GM21723 (cell line): Measurements from ENCODE around the gene SNPH.

Experiments
- ATAC-seq: cut with Tn5 transposase; IDR thresholded peaks from one replicate; pipeline ENCODE4 v1.9.1; 2021; ENCODE audit warnings: mild to moderate bottlenecking, moderate library complexity; ENCODE audit not compliant: unreplicated experiment

SNPH gene

DNA sequence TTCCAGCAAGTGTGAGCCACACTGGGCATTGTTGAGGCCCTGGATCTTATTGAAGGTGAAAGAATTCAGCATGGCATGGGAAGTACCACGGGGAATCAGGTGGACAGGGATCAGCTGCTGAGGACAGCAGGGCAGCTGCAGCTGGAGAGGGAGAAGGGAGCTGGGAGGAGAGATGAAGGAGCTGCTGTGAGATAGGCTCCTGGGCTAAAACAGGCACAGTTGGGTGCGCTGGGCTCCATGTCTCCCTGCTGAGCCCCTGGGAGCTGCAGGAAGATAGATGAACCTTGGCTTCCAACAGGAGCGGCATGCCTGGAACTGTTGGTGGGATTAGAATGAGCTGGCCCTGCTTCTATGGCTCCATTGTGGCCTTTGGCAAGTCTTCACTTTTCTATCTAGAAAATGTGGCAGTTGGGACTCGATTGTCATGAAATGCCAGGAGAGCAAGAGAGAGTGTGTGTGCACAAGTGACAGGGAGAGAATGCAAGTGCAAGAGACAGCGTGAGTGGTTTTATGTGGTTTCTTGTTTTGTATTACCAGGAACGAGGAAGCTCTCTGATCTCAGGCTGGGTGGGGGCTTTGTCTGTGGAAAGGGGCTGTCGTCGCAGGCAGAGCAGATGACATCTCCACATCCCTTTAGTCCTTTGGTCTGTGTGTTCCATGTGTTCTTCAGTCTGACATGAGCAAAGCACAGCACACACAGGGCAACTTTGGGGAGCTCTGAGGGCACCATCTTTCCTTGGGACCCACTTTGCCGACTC lies 20.4 kb downstream of the SNPH start:
- no peak for ATAC-seq

DNA sequence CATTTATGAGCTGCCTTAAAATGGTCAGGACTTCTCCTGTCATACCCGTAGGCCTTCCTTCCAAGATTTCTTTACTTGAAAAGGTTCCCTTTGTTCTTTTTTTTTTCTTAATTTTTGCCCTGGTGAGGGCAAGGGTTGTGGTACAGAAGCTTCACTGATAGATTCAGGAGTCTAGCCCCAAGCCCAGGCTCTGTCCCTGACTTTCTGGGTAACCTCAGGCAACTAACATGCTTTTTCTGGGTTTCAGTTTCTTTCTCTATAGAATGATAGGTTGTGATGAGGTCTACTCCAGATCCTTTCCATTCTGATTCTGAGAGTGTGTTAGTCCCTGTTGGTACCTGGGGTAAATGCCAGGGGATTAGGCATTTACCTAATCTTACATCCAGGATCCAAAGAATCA lies 21.2 kb downstream of the SNPH start:
- ATAC-seq = no peak

DNA sequence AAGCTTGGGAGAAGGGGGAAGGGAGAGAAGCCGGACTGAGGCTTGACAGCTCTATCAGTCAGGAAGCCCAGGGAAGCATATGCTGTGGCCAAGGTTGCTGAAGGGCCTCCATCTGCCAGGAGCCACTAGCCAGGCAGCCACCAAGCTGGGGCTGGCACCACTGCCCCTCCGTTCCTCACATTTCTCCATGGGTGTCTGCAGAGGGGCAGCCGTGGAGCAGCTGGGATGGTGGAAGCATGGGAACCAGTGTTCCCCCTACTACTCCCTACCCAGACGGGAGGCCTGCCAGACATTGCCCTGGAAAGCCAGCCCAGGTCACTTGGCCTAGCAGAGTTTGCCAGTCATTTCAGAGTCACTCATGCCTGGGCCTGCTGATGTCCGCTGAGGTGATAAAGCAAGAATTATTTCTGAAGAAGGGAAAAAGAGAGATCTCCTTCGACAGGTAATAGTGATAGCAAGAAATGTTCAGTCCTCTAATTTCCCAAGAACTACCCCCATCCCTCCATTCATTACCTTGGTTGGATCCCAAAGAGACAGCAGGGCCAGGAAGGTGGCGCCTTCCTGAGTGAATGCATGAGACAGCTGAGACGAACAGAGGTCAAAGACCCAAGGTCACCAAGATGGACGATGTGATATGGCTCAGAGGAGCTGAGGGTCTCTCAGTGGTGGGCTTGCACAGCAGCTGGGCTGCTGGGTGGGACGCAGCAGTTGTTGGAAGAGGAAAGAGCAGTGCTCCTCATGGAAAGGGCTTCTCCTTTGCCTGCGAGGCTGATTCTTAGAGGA lies 21.9 kb downstream of the SNPH start:
- ATAC-seq = no peak

DNA sequence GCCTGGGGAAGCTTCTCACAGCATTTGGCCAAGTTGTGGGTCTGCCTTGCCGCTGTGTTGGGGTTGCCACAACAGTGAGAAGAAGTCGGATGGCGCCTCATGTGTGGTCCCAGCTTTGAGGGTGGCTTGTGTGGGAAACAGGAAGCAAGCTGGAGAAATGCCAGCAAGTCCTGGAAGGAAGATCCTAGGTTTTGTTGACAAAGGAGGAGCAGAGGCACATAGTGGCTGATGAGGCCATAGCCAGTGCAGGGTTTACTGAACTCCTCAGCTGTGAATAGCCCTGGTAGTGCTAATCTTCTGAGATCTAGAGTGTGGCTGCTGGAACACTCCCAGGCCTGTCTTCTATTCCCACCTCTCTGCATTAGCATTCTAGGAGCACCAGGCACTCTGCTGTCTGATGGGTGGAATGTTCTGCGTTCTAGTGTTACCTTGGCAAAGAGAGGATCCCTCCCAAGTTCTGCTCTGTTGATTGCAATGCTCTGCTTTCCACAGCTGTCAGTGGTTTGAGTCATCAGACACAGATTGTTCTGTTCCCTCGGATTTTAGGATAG lies 25.2 kb downstream of the SNPH start:
- no peak for ATAC-seq

DNA sequence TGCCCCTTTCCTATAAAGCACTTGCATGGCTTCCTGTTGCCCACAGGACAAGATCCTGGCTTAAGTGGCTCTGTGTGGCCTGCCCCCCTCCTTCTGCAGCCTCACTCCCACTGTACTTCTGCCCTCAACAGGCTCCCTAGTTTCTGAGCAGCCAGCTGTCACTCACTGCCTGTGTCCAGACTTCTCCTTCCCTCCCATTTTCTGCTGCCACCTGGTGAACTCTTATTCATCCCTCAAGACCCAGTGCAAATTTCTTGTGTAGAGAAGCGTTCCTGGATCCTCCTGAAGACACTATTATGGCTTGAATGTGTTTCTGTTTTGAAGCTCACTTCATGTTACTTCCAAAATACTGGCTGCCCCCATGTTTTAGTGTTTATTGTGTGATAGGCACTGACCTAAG lies 26.5 kb downstream of the SNPH start:
- ATAC-seq = no peak

DNA sequence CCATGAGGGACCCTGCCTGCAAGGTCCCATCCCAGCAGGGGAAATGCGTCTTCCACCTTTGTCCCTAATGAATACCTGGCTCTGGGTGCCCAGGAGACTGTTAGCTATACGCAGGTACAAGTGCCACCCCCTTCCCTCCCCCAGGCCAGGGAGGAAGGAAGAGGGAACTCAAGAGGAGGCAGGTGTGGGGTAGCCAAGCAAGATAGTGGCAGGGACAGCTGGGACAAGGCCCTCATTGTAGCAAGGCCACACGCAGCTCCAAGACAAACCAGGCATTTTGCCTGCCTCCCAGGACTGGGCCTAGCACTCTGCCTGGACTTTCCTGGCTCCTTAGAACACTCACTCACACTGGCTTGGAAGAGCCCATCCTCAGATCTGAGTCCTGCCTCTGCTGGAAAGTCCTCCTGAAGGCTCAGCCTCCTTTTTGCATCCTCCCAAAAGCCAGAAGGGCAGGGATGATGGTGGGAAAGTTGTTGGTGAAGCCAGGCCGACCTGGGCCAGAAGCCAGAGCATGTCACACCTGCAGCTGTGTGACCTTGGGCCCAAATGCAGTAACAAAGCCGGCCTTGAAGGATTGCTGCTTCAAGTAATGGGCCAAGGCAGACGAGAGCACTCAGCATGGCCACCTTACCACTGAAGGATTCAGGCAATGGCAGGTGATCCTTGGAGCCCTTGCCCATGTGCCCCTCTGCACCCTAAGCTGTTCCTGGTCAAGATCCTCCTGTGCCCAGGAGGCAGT lies 27.7 kb downstream of the SNPH start:
- no peak for ATAC-seq

DNA sequence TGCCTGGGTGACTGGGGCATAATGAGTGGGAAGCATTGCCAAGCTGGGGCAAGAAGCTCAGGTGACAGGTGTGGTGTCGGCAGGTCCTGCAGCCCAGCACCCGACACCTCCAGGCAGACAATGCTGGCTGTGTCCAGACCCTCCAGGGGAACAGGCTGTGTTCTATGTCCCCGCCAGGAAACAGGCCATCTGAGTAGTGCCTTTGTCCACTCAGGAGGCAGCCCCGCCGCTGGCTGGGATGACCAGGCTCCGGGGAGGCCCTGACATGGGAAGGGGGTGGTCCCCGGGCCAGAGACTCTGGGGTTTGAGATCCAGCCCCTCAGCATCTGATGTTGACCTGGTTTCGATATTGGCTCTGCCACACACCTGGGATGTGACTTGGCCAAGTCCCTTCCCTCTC lies 28.4 kb downstream of the SNPH start:
- no peak for ATAC-seq

DNA sequence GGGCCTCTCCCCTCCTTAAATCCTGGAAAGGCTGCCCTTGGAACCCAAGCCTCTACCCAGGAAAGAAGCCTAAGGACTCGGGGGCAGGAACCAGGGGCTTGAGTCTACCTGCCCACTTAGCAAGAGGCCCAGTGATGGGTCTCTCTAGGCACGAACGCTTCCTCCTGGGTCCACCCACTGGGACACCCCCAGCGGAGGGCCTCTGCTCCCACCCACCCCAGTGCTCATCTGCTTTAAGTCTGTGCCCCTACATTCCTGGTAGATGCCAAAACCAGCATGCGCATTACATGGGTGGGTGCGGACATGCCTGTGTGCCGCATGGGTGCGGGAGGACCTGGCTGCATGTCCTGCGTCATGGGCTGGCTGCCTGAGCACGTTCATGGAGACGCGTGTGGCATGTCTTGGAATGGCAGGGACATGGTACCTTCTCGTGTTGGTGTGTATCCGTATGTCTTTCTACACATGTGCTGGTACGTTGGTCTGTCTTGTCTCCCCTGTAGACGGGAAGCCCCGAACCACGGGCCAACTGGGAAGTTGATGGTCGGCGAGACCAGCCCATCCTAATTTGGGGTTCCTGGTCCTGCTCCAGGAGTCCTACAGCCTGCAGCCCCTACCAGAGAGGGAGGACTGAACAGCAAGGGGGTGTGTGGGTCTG lies 29.3 kb downstream of the SNPH start:
- no peak for ATAC-seq

DNA sequence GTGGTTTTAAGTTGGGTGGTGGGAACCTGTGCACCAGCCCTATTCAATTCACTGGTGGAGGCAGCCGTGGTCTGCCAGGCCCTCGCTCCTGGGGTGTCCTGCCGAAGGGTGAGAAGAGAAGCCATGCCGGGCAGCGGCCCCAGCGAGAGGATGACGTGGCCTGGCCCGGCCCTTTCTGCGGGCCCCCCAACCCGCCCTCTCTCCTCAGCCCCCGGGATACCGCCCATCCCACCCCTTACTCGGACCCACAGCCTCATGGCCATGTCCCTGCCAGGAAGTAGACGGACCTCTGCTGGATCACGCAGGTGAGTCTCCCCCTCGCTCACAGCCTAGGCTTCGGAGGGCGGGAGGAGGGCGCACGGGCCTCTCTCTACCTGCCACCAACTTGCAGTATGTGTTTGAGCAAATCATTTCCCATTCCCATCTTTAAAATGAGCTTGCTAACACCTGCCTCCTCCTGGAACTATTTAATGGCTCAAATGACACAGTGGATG lies 30.1 kb downstream of the SNPH start:
- no peak for ATAC-seq

DNA sequence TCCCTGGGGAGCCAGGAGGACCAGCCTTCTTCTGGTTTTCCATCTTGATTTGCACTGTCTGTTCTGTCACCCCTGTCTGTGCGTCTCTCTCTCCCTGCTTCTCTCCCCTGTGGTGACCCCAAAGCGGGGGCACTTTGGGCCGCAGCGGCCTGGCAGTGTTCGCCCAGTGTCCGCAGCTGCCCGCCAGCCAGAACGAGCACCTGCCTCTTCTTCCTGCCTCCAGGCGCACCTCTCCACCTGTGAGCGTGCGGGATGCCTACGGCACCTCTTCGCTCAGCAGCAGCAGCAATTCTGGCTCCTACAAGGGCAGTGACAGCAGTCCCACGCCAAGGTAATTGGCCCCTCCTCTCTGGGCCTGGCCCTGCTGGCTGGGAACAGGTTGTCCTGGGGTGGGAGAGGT lies 30.8 kb downstream of the SNPH start:
- no peak for ATAC-seq

DNA sequence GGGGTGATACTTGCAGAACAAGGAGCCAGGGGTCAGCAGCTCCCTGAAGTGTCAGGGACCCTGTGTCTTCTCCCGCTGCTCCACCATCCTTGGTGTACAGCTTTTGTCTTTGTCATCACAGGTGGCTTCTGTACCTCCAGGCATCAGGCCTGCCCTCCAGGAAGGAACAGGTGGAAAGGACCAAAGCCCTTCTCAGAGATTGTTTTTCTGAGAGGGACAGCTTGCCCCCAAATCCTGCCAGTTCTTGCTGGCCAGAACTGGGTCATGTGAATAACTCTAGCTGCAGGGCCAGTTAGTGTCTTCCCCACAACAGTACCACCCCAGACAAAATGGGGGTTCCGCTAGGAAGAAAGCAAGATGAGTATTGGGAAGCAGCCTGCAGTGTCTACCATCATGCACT lies 31.4 kb downstream of the SNPH start:
- no peak for ATAC-seq

DNA sequence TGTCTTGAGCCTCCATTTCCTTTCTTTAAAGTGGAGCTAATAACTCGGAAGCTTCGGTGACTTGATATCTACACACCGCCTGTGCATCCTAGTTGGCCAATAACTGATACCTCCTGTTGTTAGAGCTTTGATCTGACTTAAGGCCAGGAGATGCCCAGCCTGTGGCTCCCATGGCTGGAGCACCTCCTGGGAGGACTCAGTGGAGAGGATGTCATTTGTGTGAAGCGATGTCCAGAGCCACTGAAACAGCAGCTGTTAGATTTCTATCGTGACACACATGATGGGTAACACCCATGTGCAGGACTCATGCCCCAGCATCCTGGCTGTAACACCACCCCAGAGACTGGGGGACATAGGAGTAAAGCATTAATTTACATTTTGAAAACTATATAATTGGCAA lies 32.1 kb downstream of the SNPH start:
- no peak for ATAC-seq

DNA sequence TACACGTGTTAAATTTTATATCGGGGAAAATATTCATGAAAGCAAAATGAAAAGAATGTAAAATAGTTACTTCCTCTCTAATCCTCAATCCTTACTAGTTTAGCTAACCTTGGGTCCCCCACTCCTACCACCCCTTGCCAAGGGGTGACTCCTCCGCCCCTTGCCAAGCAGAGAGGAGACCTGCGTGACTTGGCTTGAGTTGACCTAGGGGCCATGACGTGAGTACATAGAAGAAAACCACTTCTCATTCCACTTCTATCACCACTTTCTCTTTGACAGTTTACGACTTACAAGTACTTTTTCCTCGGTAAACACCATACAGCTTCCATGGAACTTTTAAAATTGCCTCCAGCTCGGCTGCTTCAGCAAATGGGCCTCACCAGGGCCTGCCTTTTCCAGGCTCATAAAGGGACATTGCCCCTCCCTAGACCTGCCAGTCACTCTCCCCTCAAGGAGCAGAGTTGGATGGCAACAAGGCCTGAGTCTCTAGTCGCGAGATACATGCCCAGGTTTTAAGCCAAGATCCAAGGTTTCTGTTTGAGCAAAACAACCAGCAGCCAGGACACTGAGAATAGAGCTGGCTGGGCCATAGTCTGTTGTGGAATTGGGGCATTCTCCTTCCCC lies 32.9 kb downstream of the SNPH start:
- ATAC-seq = no peak

DNA sequence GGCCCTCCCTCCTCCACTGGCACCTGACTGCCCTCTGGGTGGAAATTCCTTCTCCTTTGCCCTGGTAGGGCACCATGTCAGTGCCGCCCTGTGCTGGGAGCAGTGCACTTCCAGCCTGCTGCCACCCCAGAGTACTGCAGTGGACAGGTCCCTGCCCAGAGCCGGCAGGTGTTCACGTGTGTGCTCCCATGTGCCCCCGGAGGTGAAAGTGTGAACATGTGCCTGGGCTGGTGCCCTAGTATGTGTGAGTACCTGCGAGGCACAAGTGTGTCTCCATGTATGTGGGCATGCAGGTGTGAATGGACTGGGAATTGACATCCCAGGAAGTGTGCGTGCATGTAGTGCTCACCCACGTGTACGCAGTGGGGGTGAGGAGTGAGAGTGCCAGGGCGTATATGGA lies 33.4 kb downstream of the SNPH start:
- no peak for ATAC-seq

DNA sequence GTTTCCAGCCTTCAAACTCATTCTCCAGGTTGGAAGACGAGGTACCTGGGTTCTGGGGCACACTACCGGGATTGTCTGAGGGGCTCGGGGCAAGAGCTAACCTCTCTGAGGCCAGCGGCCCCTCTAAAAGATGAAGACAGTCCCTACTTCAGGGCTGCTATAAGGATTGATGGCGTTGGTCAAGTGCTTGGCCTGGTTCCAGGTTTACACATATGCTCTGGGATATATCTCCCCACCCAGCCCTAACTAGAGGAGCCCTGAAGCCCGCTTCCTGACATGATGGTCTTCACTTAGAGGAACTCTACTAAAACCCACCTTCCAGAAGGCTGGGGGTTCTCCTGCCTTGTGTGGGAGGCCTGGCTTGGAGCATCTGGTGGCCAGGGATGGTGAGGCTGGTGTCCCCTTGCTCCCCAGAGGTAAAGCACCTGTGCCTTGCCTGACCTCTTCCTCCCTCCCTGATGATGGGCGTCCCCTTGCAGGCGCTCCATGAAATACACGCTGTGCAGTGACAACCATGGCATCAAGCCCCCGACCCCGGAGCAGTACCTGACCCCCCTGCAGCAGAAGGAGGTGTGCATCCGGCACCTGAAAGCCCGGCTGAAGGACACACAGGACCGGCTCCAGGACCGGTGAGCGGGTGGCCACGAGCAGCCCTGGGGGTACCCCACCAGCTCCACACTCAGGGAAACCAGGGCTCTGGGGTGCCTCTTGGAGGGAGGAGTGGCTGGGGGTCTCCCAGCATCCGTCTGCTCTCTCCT lies 34.2 kb downstream of the SNPH start:
- ATAC-seq = no peak

DNA sequence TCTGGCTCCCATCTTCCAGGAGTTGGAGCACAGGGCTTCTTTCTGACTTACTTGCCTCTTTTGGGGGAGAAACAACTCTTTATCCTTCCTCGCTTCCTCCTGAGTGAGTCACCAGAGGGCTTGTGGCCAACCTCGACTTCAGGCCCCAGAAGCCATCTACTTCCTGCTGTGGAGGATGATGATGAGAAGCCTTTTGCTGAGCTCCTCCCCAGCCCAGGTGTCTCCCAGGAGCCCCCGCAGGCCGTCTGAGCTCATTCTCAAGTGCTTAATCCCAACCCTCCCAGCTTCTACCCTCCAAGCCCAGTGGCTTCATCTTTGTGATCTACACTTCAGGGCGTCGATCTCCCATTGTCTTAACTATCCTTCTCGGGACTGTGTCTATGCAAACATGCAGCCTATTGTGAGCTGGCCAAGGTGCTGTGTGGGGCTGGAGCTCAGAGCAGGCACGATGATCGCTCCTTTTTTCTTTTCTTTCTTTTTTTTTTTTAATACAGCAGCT lies 35.0 kb downstream of the SNPH start:
- ATAC-seq = no peak

DNA sequence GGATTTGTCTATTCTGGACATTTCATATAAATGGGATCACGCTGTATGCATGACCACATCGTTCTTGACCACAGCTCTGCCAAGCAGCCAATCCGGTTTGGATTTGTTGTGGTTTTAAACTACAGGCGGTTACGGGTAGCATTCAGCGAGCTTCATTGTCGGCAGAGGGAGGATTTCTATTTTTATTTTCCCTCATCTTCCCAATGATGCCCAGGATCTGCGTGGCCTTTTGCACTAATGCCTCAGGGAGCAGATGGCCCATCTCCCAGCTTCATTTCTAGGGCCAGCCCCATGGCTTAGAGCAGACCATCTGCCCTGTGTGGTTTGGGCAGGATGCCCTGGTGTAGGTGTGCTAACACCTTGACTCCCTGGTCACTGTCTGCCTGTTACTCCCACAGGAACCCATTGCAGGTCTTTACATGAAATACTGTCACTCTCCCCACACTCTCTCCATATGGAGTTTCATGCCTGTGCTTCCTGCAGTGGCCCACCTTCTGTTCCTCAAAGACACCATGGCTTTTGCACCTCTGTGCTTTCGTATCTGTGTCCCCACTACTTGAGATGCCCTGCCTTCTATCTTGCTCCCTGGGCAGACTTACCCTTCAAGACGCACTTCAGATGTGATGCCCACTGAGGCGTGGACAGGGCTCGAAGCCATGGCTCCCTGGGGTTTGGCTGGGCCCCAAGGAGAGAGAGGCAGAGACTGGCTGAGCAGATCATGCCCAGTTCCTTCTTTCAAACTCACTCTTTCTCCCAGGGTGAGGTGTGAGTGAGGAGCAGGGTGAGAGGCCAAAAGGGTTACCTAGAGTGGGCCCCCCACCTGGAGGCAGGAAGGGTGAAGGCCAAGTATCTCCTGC lies 36.8 kb downstream of the SNPH start:
- no peak for ATAC-seq

DNA sequence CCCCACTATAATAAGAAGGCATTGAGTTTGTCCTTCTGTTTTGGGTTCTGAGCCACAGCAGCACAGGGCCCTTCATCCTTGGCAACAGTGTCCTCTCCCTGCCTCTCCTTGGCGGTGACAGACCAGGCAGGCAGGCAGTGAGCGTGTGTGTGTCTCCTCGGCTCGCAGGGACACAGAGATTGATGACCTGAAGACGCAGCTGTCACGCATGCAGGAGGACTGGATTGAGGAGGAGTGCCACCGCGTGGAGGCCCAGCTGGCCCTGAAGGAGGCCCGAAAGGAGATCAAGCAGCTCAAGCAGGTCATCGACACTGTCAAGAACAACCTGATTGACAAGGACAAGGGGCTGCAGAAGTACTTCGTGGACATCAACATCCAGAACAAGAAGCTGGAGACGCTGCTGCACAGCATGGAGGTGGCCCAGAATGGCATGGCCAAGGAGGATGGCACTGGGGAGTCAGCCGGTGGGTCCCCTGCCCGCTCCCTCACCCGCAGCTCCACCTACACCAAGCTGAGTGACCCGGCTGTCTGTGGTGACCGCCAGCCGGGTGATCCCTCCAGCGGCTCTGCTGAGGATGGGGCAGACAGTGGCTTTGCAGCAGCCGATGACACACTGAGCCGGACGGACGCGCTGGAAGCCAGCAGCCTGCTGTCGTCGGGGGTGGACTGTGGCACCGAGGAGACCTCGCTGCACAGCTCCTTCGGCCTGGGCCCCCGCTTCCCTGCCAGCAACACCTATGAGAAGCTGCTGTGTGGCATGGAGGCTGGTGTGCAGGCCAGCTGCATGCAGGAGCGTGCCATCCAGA lies 38.8 kb downstream of the SNPH start:
- ATAC-seq = no peak
